ENCODE measurements around the gene RUNDC3A. TPM values are rescaled to one million over a fixed set of nuclear protein-coding genes. Genes with fewer than 3 reads are reported as not detected.

The RUNDC3A gene
- total and polyA plus RNA-seq, 2 of the 13 experiments (the other 11 are each of a cell fraction or from before 2014, with no cell fraction given) = 0.25 TPM; not detected in 1

DNA sequence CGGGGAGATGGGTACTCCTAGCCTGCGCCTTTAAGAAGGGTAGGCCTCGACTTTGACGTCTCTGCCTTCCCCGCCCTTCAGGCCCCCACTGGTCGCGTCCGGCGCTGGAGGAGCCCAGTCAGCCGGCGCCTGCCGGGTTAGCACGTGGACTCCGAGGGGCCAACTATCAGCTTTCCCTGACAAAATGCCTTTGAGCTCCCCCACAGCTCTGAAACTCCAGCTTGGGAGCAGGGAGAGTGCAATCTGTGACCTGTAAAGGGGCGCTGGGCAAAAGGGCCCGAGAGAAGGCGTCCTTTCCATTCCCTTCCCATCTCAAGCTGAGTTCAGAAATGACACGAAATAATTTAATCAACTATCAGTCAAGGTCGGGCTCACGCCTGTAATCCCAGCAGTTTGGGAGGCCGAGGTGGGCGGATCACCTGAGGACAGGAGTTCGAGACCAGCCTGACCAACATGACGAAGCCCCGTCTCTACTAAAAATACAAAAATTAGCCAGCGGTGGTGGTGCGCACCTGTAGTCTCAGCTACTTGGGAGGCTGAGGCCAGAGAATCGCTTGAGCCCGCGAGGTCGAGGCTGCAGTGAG lies 18.6 kb downstream of the RUNDC3A start (continued):
- TF ChIP-seq ZNF780A (CRISPR knock-in tag; IDR thresholded peaks at IDR 0.05) (no peak), ZNF879 (CRISPR knock-in tag; IDR thresholded peaks at IDR 0.05) (no peak), ZSCAN29 (CRISPR knock-in tag; conservative IDR thresholded peaks at IDR 0.05) (no peak), ZFP62 (CRISPR knock-in tag; IDR thresholded peaks at IDR 0.05) (no peak), ZNF761 (CRISPR knock-in tag; conservative IDR thresholded peaks at IDR 0.05) (0 out of 2 replicates have a peak, but pooled peaks have one; percentile 40), GATAD2A (CRISPR knock-in tag; IDR thresholded peaks at IDR 0.05) (no peak), ZNF496 (CRISPR knock-in tag; IDR thresholded peaks at IDR 0.05; ENCODE audit: insufficient replicate concordance) (no peak), ZNF256 (CRISPR knock-in tag; conservative IDR thresholded peaks at IDR 0.05) (no peak), HNF1A (IDR thresholded peaks at IDR 0.05; ENCODE audit: low read depth) (no peak), HNF1A (CRISPR knock-in tag; IDR thresholded peaks at IDR 0.05; ENCODE audit: borderline replicate concordance) (no peak), TRIM22 (IDR thresholded peaks at IDR 0.05) (no peak), PHF5A (CRISPR knock-in tag; IDR thresholded peaks at IDR 0.05; ENCODE audit: low read depth, unreplicated experiment) (peak; percentile 73)
- TF ChIP-seq, protein P1, sequence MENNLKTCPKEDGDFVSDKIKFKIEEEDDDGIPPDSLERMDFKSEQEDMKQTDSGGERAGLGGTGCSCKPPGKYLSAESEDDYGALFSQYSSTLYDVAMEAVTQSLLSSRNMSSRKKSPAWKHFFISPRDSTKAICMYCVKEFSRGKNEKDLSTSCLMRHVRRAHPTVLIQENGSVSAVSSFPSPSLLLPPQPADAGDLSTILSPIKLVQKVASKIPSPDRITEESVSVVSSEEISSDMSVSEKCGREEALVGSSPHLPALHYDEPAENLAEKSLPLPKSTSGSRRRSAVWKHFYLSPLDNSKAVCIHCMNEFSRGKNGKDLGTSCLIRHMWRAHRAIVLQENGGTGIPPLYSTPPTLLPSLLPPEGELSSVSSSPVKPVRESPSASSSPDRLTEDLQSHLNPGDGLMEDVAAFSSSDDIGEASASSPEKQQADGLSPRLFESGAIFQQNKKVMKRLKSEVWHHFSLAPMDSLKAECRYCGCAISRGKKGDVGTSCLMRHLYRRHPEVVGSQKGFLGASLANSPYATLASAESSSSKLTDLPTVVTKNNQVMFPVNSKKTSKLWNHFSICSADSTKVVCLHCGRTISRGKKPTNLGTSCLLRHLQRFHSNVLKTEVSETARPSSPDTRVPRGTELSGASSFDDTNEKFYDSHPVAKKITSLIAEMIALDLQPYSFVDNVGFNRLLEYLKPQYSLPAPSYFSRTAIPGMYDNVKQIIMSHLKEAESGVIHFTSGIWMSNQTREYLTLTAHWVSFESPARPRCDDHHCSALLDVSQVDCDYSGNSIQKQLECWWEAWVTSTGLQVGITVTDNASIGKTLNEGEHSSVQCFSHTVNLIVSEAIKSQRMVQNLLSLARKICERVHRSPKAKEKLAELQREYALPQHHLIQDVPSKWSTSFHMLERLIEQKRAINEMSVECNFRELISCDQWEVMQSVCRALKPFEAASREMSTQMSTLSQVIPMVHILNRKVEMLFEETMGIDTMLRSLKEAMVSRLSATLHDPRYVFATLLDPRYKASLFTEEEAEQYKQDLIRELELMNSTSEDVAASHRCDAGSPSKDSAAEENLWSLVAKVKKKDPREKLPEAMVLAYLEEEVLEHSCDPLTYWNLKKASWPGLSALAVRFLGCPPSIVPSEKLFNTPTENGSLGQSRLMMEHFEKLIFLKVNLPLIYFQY (CRISPR knock-in tag; IDR thresholded peaks at IDR 0.05; ENCODE audit: borderline replicate concordance) = 0 out of 2 replicates have a peak, but pooled peaks have one; percentile 64
- TF ChIP-seq, protein P2, sequence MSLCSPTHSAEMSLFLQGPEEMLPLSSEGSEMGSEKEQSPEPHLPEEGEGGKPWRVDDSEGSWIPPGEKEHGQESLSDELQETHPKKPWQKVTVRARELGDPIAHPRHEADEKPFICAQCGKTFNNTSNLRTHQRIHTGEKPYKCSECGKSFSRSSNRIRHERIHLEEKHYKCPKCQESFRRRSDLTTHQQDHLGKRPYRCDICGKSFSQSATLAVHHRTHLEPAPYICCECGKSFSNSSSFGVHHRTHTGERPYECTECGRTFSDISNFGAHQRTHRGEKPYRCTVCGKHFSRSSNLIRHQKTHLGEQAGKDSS (CRISPR knock-in tag; IDR thresholded peaks at IDR 0.05; ENCODE audit: borderline replicate concordance, low read depth) = no peak; the same call in 1 of the 2 replicates
- TF ChIP-seq, protein P3, sequence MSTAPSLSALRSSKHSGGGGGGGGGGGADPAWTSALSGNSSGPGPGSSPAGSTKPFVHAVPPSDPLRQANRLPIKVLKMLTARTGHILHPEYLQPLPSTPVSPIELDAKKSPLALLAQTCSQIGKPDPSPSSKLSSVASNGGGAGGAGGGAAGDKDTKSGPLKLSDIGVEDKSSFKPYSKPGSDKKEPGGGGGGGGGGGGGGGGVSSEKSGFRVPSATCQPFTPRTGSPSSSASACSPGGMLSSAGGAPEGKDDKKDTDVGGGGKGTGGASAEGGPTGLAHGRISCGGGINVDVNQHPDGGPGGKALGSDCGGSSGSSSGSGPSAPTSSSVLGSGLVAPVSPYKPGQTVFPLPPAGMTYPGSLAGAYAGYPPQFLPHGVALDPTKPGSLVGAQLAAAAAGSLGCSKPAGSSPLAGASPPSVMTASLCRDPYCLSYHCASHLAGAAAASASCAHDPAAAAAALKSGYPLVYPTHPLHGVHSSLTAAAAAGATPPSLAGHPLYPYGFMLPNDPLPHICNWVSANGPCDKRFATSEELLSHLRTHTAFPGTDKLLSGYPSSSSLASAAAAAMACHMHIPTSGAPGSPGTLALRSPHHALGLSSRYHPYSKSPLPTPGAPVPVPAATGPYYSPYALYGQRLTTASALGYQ (CRISPR knock-in tag; IDR thresholded peaks at IDR 0.05) = 0 out of 2 replicates have a peak, but pooled peaks have one; percentile 57
- TF ChIP-seq, protein P4, sequence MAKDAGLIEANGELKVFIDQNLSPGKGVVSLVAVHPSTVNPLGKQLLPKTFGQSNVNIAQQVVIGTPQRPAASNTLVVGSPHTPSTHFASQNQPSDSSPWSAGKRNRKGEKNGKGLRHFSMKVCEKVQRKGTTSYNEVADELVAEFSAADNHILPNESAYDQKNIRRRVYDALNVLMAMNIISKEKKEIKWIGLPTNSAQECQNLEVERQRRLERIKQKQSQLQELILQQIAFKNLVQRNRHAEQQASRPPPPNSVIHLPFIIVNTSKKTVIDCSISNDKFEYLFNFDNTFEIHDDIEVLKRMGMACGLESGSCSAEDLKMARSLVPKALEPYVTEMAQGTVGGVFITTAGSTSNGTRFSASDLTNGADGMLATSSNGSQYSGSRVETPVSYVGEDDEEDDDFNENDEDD (CRISPR knock-in tag; IDR thresholded peaks at IDR 0.05; ENCODE audit: borderline replicate concordance) = peak; percentile 76; the same call in 1 of the 2 replicates
